Measurements from ENCODE around the gene SRSF4.

DNA sequence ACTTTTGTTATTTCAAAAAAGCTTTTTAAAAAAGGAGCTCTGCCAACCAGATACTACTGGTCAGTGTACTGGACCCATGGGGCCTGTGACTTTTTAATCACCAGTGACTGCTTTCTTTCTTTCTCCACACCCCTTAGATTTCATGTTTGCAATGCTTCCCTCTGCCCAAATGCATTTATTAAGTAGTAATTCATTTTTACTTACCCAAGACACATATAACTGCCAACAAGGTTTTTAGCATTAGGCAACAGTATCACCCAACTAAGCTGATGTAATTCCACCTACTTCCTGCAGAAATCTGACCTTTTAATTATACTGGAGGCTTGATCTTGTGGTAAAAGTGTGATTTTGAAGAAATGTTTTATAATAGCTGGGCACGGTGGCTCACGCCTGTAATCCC, 36.5 kb upstream of the SRSF4 start:
- TF ChIP-seq, protein P1, sequence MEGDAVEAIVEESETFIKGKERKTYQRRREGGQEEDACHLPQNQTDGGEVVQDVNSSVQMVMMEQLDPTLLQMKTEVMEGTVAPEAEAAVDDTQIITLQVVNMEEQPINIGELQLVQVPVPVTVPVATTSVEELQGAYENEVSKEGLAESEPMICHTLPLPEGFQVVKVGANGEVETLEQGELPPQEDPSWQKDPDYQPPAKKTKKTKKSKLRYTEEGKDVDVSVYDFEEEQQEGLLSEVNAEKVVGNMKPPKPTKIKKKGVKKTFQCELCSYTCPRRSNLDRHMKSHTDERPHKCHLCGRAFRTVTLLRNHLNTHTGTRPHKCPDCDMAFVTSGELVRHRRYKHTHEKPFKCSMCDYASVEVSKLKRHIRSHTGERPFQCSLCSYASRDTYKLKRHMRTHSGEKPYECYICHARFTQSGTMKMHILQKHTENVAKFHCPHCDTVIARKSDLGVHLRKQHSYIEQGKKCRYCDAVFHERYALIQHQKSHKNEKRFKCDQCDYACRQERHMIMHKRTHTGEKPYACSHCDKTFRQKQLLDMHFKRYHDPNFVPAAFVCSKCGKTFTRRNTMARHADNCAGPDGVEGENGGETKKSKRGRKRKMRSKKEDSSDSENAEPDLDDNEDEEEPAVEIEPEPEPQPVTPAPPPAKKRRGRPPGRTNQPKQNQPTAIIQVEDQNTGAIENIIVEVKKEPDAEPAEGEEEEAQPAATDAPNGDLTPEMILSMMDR (IDR thresholded peaks at IDR 0.05) = no peak
- TF ChIP-seq EZH2 (IDR thresholded peaks at IDR 0.05; ENCODE audit: borderline replicate concordance, insufficient read depth, low read depth, low read length, poor library complexity, severe bottlenecking) = no peak
